NCI-H1930 (cell line): ENCODE measurements around the gene PDE3B.
"Not testable (repeated sequence)": the region's sequence is repeated elsewhere in the genome, so short reads cannot be mapped to it uniquely, and the experiment has no call there.

ENCODE experiments used
- DNase-seq, 2 experiments: peaks; one replicate each; lab custom pipeline; 2025; lab: John Stamatoyannopoulos, UW

The PDE3B gene

DNA sequence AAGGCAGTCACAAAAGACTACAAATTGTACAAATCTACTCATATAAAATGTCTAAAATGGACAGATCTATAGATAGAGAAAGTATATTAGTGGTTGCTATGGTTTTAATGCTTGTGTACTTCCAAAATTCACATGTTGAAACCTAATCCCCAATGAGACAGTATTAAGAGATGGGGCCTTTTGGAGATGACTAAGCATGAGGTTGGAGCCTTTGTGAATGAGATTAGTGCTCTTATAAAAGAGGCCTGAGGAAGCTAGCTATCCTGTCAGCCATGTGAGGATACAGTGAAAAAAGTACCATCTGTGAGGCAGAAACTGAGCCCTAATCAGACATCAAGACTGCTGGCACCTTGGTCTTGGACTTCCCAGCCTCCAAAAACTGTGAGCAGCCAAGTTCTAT is 165.9 kb downstream of the PDE3B start:
- DNase-seq: no peak

DNA sequence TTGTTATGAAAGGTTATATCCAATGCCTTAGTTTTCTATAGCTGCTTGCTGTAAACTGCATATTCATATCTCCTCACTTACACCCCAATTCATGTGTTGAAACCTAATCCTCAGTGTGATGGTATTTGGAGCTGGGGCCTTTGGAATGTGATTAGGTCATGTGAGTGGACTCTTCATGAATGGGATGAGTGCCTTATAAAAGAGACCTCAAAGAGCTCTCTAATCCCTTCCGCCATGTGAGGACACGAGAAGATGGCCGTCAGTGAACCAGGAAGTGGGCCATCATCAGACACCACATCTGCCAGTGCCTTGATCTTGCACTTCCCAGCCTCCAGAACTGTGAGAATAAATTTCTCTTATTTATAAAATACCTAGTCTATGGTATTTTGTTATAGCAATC is 169.2 kb downstream of the PDE3B start:
- DNase-seq: no peak

DNA sequence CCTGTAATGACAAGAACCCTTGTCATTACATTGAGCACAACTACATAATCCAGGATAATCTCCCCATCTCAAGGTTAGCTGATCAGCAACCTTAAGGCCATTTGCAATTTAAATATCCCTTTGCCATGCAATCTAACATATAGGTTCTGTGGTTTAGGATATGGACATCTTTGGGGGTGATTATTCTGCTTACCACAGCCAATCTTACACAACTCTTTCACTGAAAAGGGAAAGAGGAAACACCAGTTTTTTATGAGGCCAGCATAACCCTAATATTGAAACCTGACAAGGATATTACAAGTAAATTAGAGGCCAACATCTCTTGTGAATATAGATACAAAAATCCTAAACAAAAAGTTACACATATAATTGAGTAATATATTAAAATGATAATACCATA is 169.9 kb downstream of the PDE3B start:
- DNase-seq: no peak

DNA sequence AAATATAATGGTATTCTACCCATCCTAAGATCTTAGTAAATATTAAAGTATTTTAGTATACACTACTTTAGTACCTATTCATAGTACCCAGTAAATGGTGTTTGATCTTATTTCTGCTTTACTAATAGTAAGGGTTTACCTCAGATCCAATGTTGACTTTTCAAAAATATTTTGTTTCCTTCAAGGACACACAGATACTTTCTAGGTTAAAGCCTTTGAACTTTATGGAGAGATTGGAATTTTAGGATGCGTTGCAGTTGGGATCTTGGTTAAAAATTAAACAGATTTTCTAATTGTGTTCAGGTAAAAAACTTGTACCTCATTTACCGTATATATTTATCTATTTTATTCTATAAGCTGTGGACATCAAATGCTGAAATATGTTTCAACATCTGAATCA is 175.2 kb downstream of the PDE3B start:
- DNase-seq: no peak

DNA sequence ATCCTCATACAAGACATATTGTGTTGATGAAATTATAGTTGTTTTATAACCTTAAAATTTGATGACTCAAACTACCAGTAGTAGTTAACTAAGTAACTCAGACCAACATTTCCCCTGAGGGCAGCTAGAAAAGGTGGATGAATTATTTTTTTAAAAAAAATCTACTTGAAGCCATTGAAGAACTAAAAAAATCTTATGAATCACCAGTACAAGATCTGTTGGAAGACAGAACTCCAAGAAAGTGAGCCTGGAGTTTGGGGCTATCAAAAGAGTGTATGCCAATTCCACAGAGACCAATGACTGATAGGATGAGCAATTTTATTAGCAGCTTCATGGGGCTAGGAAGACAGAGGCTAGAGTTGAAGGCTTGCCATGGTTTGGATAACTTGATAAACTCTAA is 176.0 kb downstream of the PDE3B start:
- DNase-seq: no peak

DNA sequence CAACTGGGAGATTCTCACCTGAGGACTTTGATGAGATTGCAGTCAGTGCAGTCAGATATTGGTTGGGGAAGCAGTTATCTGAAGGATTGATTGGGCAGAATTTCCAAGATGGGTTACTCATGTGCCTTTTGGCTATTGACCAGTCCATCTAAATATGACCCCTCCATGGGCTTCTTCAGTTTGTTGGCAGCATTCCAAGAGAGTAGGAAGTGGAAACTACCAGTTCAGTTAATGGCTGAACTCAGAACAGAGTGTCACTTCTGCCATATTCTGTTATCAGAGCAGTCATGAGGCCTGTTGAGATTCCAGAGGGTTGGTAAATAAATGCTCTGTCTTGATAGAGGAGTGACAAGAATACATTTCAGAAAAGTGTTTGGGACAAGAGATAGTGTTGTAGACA is 177.4 kb downstream of the PDE3B start:
- DNase-seq: no peak

DNA sequence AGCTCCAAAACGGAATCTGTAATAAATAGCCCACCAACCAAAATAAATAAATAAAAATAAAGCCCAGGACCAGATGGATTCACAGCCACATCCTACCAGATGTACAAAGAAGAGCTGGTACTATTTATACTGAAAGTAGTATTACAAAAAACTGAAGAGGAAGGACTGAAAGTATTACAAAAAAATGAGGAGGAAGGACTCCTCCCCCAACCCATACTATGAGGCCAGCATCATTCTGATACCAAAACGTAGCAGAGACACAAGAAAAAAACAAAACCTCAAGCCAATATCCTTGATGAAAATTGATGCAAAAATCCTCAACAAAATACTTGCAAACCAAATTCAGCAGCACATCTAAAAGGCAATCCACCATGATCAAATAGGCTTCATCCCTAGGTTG is 183.0 kb downstream of the PDE3B start:
- DNase-seq: no peak

DNA sequence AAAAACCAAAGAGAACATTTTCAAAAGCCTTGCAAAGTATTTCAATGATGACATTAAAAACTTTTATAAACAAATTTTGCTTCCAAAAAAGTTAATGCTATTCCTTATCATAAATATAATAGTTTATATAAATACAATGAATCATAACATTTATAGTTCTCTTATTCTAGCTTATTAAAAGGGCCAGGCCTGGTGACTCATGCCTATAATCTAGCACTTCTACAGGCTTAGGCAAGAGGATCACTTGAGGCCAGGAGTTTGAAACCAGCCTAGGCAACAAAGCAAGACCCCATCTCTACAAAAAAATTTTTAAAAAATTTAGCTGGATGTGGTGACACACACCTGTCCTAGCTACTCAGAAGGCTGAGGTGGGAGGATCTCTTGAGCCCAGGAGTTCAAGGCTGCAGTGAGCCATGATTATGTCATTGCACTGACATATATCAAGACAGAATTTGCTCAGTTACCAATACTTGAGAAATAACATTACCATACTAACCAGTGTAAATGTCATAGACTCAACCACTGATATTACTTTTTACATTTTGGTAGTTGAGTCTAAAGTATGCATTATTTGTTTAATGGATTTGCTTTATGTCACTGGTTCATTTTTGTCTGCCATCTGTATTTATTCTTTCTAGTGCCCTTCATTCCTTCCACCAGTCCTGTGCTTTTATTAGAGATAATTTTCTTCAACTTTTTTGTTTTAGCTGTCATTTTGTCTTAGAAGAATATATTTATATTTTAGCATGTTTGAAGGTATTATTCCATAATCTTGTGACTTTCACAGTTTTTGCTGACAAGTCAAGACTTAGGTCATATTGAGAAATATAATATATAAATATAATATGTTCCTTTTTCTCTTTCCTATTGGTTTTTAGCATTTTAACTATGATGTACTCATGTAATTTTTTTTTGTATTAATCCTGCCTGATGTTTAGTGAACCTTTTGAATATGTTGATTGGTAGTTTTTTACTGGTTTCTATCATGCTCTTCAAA is 192.2 kb downstream of the PDE3B start:
- no peak for DNase-seq

DNA sequence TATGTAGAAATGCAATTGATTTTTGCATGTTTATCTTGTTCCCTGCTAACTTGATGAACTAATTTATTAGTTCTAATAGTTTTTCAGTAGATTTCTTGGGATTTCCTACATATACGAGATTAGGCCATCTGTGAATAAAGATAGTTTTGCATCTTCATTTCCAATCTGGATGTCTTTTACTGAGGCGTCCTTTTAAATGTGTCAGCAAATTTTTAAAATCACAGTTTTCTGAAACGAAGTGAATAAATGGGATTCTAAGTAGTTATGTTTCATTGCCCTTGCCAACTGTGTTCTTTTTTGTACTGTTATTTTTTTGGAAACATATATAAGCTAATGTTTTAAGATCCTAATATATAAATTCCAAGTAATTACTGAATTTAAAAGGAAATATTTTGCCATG is 198.4 kb downstream of the PDE3B start:
- no peak for DNase-seq

DNA sequence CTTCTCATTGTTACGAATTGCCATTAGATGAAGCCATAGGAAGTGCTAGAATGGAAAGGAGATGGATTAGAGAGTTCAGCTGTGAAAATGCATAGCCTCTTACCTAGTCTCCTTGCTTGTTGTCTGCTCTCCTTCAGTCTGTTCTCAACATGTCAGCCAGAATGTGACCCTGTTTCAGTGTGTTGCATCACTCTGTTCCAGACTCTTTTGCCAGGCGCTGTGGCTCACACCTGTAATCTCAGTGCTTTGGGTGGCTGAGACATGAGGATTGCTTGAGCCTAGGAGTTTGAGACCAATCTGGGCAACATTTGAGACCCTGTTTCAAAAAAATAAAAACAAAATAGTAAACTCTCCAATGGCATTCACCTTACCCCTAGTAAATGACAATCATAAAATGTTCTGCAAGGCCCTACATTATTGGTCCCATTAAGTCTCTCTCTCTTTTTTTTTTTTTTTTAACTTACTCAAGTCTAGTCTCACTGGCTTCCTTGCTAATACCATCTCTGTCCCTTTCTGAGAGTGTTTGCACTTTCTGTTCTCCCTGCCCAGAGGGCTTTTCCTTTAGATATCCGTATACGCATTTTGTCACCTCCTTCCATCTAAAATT is 209.1 kb downstream of the PDE3B start:
- DNase-seq: peak in 1 of 2 experiments; percentile 72

DNA sequence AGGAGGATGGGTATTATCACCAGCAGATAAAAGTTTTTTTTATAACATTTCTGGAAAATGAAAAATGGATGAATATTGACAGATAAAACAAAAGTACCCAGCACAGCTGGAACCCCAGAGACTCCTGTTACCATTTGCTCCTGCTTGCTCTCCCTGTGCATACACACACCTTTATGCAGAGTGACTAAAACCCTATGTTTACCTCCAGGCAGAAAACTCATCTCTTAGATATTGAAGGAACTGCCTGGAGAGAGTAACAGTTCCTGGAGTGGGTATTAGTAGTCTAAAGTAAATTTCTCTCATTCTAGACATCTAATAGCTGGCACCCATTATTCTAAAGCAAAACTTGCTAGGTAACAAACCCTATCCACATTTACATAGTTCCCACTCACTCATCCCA is 210.5 kb downstream of the PDE3B start:
- DNase-seq: no peak

DNA sequence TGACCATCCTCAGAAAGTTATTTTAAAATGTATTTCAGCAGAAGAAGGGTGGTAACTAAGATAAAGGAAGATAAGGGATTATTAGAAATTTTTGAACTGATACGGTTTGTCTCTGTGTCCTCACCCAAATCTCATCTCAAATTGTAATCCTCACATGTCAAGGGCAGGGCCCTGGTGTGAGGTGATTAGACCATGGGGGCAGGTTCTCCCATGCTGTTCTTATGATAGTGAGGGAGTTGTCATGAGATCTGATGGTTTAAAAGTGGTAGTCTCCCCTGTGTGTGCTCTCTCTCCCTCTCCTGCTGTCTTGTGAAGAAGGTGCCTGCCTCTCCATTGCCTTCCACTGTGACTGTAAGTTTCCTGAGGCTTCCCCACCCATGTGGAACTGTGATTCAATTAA is 212.3 kb downstream of the PDE3B start:
- DNase-seq: no peak

DNA sequence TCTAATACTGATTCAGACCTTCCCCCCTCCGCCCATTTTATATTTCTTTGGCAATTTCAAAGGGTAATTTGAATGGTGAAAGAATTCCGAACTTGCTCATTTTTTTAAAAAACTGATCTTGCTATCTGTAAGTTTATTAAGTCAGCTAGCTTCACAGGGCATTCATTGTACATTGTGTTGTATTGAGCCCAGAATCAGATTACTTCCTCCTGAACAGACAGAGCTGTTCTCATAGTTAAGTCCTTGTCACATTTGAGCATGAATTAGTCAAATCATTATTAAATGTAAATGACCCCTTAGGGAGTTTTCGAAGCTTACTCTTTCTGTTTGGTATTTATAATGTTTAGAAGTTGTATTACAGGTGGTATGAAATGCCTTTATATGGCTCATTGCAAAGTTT is 214.0 kb downstream of the PDE3B start:
- no peak for DNase-seq

DNA sequence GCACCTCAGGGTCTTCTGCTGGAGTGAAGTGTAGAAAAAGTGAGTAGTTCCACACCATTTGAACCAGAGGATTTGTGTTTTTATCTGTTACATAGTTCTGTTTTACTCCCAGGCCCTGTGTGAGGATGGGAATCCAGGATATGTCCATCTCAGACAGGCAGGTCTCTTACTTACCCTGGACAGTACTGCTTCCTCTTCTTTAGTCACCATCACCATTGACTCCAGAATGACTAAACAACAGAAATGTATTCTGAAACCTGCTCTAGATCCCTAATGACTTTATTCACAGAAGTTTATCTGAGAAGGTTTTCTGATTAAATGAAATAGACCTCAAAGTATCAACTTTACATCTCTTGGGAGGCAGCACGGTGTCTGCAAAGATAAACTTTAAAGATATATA is 214.8 kb downstream of the PDE3B start:
- no peak for DNase-seq

DNA sequence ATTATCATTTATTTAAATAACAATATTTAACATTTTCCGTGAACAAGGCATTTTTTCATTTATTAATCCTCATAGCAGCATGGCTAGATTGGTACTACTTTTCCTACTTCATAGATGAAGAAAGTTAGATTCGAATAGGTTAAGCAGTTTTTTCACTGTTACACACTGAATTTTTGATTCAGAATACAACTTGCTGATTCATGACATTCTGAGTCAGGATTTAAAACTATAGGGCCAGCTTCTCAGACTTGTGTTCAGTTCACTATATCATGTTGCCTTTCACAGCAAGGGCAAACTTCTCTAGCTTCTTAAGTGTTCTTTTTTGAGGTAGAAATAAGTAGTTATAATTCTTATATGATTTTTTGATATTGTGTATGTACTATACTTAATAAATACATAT is 216.9 kb downstream of the PDE3B start:
- no peak for DNase-seq

DNA sequence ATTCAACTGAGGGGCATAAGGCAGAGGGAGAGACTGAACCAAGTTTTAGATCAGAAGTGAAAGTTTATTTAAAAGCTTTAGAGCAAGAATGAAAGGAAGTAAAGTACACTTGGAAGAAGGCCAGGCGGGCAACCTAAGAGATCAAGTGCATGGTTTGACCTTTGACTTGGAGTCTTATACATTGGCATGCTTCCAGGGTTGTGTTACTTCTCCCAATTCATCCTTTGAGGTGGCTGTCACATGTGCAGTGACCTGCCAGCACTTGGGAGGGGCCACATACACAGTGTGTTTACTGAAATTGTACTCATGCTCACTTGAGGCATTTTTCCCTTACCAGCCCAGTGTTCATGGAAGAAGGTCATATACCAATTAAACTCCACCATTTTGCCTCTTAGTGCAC is 218.1 kb downstream of the PDE3B start:
- DNase-seq: no peak

DNA sequence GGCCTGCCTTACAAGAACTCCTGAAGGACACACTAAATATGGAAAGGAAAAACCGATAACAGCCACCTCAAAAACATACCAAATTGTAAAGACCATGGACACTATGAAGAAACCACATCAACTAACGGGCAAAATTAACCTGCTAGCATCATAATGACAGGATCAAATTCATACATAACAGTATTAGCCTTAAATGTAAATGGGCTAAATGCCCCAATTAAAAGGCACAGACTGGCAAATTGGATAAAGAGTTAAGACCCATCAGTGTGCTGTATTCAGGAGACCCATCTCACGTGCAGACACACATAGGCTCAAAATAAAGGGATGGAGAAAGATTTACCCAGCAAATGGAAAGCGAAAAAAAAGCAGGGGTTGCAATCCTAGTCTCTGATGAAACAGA is 220.2 kb downstream of the PDE3B start:
- DNase-seq: not testable (repeated sequence)

DNA sequence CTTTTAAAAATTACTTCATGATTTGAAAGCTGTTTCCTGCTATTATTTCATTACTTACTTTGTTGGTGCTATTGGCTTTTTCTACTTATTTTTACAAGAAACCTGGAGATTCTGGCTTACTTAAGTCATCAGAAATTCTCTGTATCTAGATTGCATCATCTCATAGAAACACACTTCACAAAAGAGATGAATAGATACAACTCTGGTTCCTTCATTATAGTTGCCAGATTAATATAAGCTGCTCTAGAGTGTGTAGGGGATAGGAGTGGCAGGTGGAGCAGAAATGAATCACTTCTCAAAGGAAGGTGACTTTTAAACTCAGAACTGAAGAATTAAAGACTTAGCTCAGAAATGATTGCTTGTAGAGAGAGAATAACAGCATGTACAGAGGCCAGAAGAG is 228.4 kb downstream of the PDE3B start:
- no peak for DNase-seq

DNA sequence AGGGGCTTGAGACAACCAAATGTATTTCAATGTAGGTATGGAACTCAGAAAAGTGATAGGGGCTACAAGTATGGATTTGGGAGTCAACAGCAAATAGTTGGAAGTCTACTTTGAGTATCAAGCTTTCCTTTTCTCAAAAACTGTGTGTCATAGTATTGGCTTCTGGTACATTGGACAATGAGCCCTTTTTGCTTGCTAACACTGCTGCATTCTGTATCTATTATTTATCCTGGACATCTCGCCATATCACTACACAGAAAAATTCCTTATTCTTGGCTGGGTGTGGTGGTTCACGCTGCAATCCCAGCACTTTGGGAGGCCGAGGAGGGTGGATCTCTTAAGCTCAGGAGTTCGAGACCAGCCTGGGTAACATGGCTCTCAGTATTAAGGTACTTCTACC is 230.0 kb downstream of the PDE3B start:
- DNase-seq: no peak

DNA sequence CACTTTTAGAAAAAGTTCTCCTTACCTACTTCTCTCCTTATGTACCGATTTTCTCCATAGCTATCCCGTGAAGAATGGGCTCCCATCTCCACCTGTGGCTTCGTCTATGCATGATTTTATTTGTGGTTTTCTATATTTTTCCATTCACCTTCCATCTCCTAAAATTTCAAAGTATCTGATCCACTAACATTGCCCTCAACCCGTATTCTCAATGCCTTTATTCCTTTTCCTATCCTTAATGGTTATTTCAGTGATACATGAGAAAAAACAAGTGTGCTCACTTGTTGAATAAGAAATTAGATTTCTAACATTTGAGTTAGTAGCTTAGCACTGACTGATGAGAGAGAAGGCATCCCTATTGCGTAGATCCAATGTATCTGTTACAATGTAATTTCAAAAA is 231.6 kb downstream of the PDE3B start:
- no peak for DNase-seq

DNA sequence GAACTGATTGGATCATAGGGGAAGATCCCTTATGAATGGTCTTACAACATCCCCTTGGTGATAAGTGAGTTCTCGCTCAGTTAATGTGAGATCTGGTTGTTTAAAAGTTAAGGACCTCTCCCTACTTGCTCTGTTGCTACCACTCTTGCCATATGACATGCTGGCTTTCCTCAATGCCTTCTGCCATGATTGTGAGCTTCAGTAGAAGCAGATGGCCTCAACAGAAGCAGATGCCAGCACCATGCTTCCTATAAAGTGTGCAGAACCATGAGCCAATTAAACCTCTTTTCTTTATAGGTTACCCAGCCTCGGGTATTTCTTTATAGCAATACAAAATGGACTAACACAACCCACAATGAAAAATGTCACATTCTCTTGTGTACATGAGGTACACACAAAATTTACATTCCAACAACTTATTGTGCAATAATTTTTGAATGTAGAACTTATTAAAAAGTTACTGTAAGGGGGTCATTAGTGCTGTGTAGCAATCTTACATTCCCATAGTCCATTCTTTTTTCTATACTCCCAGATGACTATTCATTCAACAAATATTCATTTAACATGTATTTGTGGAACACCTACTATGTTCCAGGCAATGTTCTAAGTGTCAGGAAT is 238.1 kb downstream of the PDE3B start:
- DNase-seq: no peak

DNA sequence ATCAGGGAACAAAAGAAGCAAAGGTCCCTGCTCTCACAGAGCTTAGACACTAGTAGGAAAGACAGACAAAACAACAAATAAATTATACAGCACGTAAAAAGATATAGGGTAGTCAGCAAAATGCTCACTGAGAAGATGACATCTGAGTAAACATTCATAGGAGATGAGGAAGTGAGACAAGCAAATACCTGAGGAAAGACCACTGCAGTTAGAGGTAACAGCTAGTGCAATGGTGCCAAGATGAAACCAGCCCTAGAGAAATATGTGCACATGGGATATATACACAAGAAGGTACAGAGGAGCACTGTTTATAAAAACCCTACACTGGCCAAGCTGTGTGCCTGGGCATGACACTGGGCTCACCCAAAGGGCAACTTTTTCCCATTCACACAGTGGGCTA is 238.6 kb downstream of the PDE3B start:
- no peak for DNase-seq

DNA sequence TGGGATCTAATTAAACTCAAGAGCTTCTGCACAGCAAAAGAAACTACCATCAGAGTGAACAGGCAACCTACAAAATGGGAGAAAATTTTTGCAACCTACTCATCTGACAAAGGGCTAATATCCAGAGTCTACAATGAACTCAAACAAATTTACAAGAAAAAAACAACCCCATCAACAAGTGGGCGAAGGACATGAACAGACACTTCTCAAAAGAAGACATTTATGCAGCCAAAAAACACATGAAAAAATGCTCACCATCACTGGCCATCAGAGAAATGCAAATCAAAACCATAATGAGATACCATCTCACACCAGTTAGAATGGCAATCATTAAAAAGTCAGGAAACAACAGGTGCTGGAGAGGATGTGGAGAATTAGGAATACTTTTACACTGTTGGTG is 240.1 kb downstream of the PDE3B start:
- DNase-seq: not testable (repeated sequence)
